GM19351 (cell line): ENCODE results near the gene RPS4Y1.

Experiments
- ATAC-seq: cut with Tn5 transposase; IDR thresholded peaks from one replicate; pipeline ENCODE4 v1.9.1; 2021; ENCODE audit warnings: mild to moderate bottlenecking, moderate library complexity; ENCODE audit not compliant: unreplicated experiment

RPS4Y1 gene

GRCh38 chrY:2874211-2874610 lies 32.8 kb downstream of the RPS4Y1 start:
- no peak for ATAC-seq

DNA sequence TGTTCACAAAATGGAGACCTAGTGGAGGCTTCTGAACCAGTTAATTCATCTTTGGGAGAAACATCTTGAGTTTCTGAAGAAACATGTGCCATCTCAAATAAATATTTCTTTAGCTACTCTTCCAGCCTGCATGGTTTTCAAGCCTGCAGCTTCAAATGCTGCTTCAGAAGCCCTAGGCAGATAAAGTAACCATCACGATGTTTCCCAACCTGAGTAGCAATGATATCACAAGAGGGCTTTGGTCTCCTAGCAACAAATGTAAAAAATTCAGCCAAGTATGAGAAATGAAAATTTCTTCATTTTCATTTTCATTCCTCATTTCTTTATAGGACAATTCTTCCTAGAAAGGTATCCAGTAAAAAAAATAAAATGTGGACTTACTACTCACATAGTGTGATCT lies 42.2 kb downstream of the RPS4Y1 start:
- no peak for ATAC-seq

GRCh38 chrY:2885880-2886279 lies 44.5 kb downstream of the RPS4Y1 start:
- ATAC-seq = no peak

GRCh38 chrY:2887386-2887785 lies 46.0 kb downstream of the RPS4Y1 start:
- no peak for ATAC-seq

DNA sequence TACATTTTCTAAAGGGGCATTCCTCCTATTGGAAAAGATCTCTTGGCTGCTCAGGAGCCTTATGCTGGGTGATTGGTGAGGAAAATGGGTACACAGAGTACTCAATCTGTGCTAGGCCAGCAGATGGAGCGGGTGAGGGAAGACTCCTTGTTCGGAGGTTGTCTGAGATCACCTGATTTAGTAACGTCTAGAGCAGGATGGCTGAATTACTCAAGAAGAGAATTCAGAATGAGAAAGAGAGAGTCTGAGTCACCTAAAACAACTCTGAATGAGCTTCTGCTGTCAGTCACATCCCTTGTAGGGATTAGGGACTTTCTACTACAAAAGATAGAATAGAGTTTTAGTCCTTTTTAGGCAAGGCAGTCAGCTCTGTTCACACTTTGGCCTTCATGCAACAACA lies 46.6 kb downstream of the RPS4Y1 start:
- no peak for ATAC-seq

DNA sequence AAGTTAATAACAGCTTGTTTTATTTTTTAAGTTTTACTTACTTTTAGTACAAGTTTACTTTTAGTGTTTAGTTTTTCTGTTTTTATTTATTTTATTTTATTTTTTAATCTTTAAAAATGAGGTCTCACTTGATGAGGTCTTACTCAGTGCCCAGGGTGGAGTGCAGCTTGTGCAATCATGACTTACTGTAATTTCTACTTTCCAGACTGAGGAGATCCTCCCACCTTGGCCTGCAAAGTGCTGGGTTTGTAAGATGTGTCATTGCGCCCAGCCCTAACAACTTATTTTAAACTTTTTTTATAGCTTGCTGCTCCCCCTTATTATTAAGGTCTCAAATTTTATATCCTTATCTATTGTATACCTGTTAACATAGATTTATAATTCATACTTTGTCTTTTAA lies 52.1 kb downstream of the RPS4Y1 start:
- no peak for ATAC-seq

- no peak for ATAC-seq
These were observed 54.6 kb downstream of the RPS4Y1 start for GRCh38 chrY:2896050-2896449.

DNA sequence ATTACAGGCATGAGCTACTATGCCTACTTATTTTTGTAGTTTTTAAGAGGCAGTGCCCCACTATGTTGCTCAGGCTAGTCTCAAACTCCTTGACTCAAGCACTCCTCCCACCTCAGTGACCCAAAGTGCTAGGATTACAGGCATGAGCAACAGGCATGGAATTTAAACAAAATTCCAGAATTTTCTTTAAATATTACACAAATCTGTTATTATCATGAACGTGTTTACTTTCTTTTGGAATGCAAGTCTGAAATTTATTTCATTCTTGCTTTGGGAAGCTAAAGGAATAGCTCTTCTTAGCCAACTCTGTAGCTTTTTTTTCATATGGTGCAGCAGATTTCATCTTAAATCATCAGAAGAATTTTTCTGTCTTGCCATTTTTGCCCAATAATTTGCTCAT lies 66.0 kb downstream of the RPS4Y1 start:
- ATAC-seq = no peak

- no peak for ATAC-seq
These were observed 71.8 kb downstream of the RPS4Y1 start for GRCh38 chrY:2913066-2913815.
